Kidney (tissue), 14 donors: ENCODE data around the gene CRTC3. TPM values are rescaled to one million over a fixed set of nuclear protein-coding genes. Genes with fewer than 3 reads are reported as not detected.

Source experiments
- DNase-seq, 5 donors: peaks; one replicate each; pipeline ENCODE4 v3.0.0-alpha.2; 2013 to 2020
- FAIRE-seq: peaks from 2 replicates; lab custom pipeline; 2012; peaks lifted over from hg19 to GRCh38; lab: Jason Lieb, UNC
- H3K27ac ChIP-seq, 2 donors: one replicate each; pipeline ENCODE4 v1.7.0; 2013; ENCODE audit warnings: low read depth in 2 of 2, low read length in 2 of 2, inconsistent platforms in 1 of 2
- H3K27me3 ChIP-seq: one replicate; pipeline ENCODE4 v1.7.1; 2013; ENCODE audit warnings: low read length, inconsistent platforms; ENCODE audit not compliant: control insufficient read depth, insufficient read depth
- H3K36me3 ChIP-seq, 3 donors: one replicate each; pipeline versions ENCODE4 v1.7.0 to v1.7.1; 2013; ENCODE audit warnings: low read length in 3 of 3, control low read depth in 1 of 3, inconsistent platforms in 1 of 3; ENCODE audit not compliant: insufficient read depth in 3 of 3, control insufficient read depth in 2 of 3
- H3K4me1 ChIP-seq, 3 donors: one replicate each; pipeline versions ENCODE4 v1.7.0 to v1.7.1; 2013; ENCODE audit warnings: low read length in 3 of 3, inconsistent platforms in 1 of 3, low read depth in 1 of 3; ENCODE audit not compliant: control insufficient read depth in 2 of 3, insufficient read depth in 2 of 3
- H3K4me3 ChIP-seq, 3 donors: one replicate each; pipeline versions ENCODE4 v1.7.0 to v1.8.1; 2013; ENCODE audit warnings: low read length in 3 of 3, control low read depth in 1 of 3, inconsistent platforms in 1 of 3
- H3K9ac ChIP-seq, 3 donors: one replicate each; pipeline versions ENCODE4 v1.7.0 to v1.7.1; 2013; ENCODE audit warnings: low read length in 3 of 3, control low read depth in 1 of 3, inconsistent platforms in 1 of 3
- H3K9me3 ChIP-seq, 3 donors: one replicate each; pipeline versions ENCODE4 v1.7.0 to v1.7.1; 2013; ENCODE audit warnings: low read length in 3 of 3, control low read depth in 1 of 3, inconsistent platforms in 1 of 3; ENCODE audit not compliant: control insufficient read depth in 2 of 3, insufficient read depth in 1 of 3
- intact Hi-C: fragments of 100-400 bp; cut with DNase I; formaldehyde crosslinking; loops from one replicate; pipeline ENCODE4 v1.11.1; 2022
- polyA plus RNA-seq: library from polyadenylated mRNA; stranded (reverse); fragments of 350-450 nt; fragmentation: Illumina TruSeq; extraction: RNeasy Lipid Tissue Mini Kit (QIAGEN cat#74804); gene quantifications from one replicate; pipeline ENCODE4 v1.2.3, GENCODE V29; 2014; ENCODE audit warnings: low read depth, low replicate concordance; ENCODE audit not compliant: insufficient read depth
- total RNA-seq: library from RNA; stranded (reverse); fragmentation: NEBNext Ultra II Directional; extraction: Animal tissue kit (Norgen Biotek cat#: 25700); gene quantifications from one replicate; pipeline ENCODE4 v1.2.1, GENCODE V29; 2021
- TF ChIP-seq, protein P1 (sequence below): IDR thresholded peaks from 3 replicates; pipeline ENCODE4 v1.5.1; 2012; ENCODE audit warnings: mild to moderate bottlenecking, moderate library complexity, borderline replicate concordance; ENCODE audit not compliant: insufficient read depth; ENCODE audit errors: extremely low read depth
- donor health status: control.
- donor health status: control.
- donor health status: control.
- donor health status: control.
- donor health status: control.
- donor health status: DM: yes; HTN: yes; CAD: no.
- donor health status: Normal renal cell carcinoma (clear cell type).

Gene CRTC3
- total and polyA plus RNA-seq, 2 donors from 2014 or later: 9.2 to 49.0 TPM

DNA sequence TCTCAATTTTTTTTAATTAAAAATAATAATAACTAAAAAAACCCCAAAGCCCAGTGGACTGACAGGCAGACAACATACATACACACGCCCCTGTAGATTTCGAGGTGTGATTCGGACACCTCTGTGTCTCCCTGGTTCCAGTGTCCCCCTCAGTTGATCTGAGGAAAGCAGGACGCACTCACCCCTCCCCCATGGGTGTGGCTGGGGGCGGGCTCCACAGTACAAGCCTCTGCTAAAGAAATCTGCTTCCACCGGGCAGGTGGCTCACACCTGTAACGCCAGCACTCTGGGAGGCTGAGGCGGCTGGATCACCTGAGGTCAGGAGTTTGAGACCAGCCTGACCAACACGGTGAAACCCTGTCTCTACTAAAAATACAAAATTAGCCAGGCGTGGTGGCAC is 153.6 kb downstream of the CRTC3 start:
- Histone ChIP-seq H3K4me1 (no peaks in the 10 kb centered on the region), H3K27me3 (no peaks in the 10 kb centered on the region), H3K27ac (no peak overlapping the region), H3K36me3 (no peaks in the 10 kb centered on the region), H3K4me3 (no peak overlapping the region), H3K9me3 (no peaks in the 10 kb centered on the region), H3K9ac (no peak overlapping the region)
- TF ChIP-seq, protein P1, sequence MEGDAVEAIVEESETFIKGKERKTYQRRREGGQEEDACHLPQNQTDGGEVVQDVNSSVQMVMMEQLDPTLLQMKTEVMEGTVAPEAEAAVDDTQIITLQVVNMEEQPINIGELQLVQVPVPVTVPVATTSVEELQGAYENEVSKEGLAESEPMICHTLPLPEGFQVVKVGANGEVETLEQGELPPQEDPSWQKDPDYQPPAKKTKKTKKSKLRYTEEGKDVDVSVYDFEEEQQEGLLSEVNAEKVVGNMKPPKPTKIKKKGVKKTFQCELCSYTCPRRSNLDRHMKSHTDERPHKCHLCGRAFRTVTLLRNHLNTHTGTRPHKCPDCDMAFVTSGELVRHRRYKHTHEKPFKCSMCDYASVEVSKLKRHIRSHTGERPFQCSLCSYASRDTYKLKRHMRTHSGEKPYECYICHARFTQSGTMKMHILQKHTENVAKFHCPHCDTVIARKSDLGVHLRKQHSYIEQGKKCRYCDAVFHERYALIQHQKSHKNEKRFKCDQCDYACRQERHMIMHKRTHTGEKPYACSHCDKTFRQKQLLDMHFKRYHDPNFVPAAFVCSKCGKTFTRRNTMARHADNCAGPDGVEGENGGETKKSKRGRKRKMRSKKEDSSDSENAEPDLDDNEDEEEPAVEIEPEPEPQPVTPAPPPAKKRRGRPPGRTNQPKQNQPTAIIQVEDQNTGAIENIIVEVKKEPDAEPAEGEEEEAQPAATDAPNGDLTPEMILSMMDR: no peak
- intact Hi-C loops: no loop called here
- DNase-seq: no peak
- no peak for FAIRE-seq

DNA sequence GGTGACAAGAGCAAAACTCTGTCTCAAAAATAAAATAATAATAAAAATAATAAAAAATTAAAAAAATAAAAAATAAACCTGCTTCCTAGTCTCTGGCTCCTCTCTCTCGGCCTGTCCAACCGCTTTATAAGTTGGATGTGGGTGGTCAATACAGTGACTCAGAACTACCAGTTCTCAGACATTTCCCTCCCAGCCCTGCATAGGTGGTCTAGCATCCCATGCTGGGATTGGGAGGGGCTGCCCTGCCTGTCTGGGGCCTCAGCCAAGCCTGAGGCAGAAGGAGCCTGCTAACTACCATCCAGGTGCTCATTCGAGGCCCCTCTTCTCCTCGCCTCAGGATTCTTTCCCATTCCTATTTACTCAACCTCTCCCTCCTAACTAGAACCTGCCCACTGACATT is 154.2 kb downstream of the CRTC3 start:
- FAIRE-seq (no peak), DNase-seq (no peak)
- intact Hi-C loops: no loop called here

GRCh38 chr15:90684281-90684680 is 154.6 kb downstream of the CRTC3 start:
- DNase-seq (peak in 3 of 5 donors; percentile 37 to 69 (median 62)), FAIRE-seq (no peak)
- Histone ChIP-seq H3K27me3 (no peaks in the 10 kb centered on the region), H3K27ac (no peak overlapping the region), H3K36me3 (no peaks in the 10 kb centered on the region), H3K4me3 (no peak overlapping the region), H3K9ac (no peak overlapping the region), H3K9me3 (no peaks in the 10 kb centered on the region), H3K4me1 (no peaks in the 10 kb centered on the region)
- TF ChIP-seq, protein P1: no peak
- intact Hi-C loops: no loop called here

More for the DNA sequence above, 154.2 kb downstream of the CRTC3 start:
- Histone ChIP-seq H3K27me3 (no peaks in the 10 kb centered on the region), H3K36me3 (no peaks in the 10 kb centered on the region), H3K9ac (no peak overlapping the region), H3K4me1 (no peaks in the 10 kb centered on the region), H3K9me3 (no peaks in the 10 kb centered on the region), H3K4me3 (no peak overlapping the region), H3K27ac (no peak overlapping the region)
- TF ChIP-seq, protein P1: no peak
